H1 (cell line): ENCODE results near the gene OPHN1.

ENCODE experiments used
- EP300 ChIP-seq, 2 experiments: IDR thresholded peaks; 1 replicate in 1 of 2; 2 replicates in 1 of 2; pipeline ENCODE4 v1.6.1; 2011 to 2012; ENCODE audit warnings: low read depth in 2 of 2, low read length in 2 of 2, mild to moderate bottlenecking in 2 of 2, borderline replicate concordance in 1 of 2, inconsistent platforms in 1 of 2, moderate library complexity in 1 of 2
- EZH2 ChIP-seq: fragments of 200-600 bp; sonication (generic); IDR thresholded peaks from 2 replicates; pipeline ENCODE4 v1.7.1; 2012; ENCODE audit warnings: low read depth, mild to moderate bottlenecking, moderate library complexity, low read length, inconsistent platforms; ENCODE audit not compliant: severe bottlenecking
- RBBP5 ChIP-seq: IDR thresholded peaks from 2 replicates; pipeline ENCODE4 v1.7.1; 2012; ENCODE audit warnings: low read depth, mild to moderate bottlenecking, inconsistent platforms, low read length, moderate library complexity, borderline replicate concordance
- SAP30 ChIP-seq: fragments of 300-600 bp; sonication (generic); IDR thresholded peaks from 2 replicates; pipeline ENCODE4 v1.7.1; 2012; ENCODE audit warnings: low read length, moderate library complexity, mild to moderate bottlenecking, inconsistent platforms; ENCODE audit not compliant: insufficient read depth, insufficient replicate concordance
- TCF12 ChIP-seq: IDR thresholded peaks from 2 replicates; pipeline ENCODE4 v1.6.1; 2011; ENCODE audit warnings: low read depth, mild to moderate bottlenecking, low read length
- TF ChIP-seq, protein P1 (sequence below): IDR thresholded peaks from 2 replicates; pipeline ENCODE4 v1.6.1; 2012; ENCODE audit warnings: inconsistent platforms

GRCh38 chrX:68403522-68403921 lies 29.8 kb downstream of the OPHN1 start:
- TF ChIP-seq EZH2 (no peak), RBBP5 (no peak), EP300 (IDR thresholded peaks at IDR 0.05; ENCODE audit: borderline replicate concordance in 1 of 2, low read depth in 2 of 2, low read length in 2 of 2) (no peak), SAP30 (no peak), TCF12 (no peak)
- TF ChIP-seq, protein P1, sequence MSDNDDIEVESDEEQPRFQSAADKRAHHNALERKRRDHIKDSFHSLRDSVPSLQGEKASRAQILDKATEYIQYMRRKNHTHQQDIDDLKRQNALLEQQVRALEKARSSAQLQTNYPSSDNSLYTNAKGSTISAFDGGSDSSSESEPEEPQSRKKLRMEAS, result no peak
